ENCODE data around the gene ZNRF3.

ZNRF3 gene

GRCh38 chr22:29103121-29103520 lies 219.7 kb downstream of the ZNRF3 start:
- no peak overlapping the region for H3K4me3 ChIP-seq (ENCODE audit: low read length)
- no peak for TF ChIP-seq ZNF274 (IDR thresholded peaks at IDR 0.05; ENCODE audit: low read depth, low read length)

GRCh38 chr22:29105468-29105867 lies 222.1 kb downstream of the ZNRF3 start:
- H3K4me3 ChIP-seq (ENCODE audit: low read length), result no peak overlapping the region
- TF ChIP-seq ZNF274 (IDR thresholded peaks at IDR 0.05; ENCODE audit: low read depth, low read length), result no peak

GRCh38 chr22:29106839-29107238 lies 223.5 kb downstream of the ZNRF3 start:
- TF ChIP-seq ZNF274 (IDR thresholded peaks at IDR 0.05; ENCODE audit: low read depth, low read length), result no peak
- H3K4me3 ChIP-seq (ENCODE audit: low read length), result no peak overlapping the region

Measured in GM08714 (cell line).